Fibroblast of lung (primary cell): ENCODE measurements around the gene FBXO5.

Source experiments
- EZH2 ChIP-seq: IDR thresholded peaks from 2 replicates; pipeline ENCODE4 v1.5.1; 2012; ENCODE audit warnings: low read length, control low read depth, mild to moderate bottlenecking; ENCODE audit errors: missing control alignments
- TF ChIP-seq, protein P1 (sequence below), 2 donors: IDR thresholded peaks in 1 of 2; conservative IDR thresholded peaks in 1 of 2; 1 replicate in 1 of 2; 2 replicates in 1 of 2; pipeline ENCODE4 v1.5.1; 2011 to 2012; ENCODE audit warnings: low read length in 2 of 2, control low read depth in 1 of 2, inconsistent platforms in 1 of 2, low read depth in 1 of 2, mild to moderate bottlenecking in 1 of 2

DNA sequence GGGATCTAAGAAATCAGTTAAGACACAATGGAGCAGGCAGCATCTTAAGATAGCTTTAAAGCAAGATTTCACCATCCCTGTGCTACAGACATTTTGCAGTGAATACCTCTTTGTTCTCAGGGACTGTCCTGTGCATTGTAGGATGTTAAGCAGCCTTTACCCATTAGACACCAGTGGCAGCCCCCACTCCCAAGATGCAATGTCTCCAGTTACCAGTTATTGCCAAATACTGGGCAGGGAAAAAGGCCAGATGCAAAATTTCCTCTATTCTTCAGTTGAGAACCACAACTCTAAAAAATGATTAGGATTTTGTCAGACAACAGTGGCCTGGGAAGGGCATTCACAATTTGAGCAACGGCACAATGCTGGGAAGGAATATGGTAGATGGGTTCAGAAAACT is 6.1 kb downstream of the FBXO5 start:
- TF ChIP-seq, protein P1, sequence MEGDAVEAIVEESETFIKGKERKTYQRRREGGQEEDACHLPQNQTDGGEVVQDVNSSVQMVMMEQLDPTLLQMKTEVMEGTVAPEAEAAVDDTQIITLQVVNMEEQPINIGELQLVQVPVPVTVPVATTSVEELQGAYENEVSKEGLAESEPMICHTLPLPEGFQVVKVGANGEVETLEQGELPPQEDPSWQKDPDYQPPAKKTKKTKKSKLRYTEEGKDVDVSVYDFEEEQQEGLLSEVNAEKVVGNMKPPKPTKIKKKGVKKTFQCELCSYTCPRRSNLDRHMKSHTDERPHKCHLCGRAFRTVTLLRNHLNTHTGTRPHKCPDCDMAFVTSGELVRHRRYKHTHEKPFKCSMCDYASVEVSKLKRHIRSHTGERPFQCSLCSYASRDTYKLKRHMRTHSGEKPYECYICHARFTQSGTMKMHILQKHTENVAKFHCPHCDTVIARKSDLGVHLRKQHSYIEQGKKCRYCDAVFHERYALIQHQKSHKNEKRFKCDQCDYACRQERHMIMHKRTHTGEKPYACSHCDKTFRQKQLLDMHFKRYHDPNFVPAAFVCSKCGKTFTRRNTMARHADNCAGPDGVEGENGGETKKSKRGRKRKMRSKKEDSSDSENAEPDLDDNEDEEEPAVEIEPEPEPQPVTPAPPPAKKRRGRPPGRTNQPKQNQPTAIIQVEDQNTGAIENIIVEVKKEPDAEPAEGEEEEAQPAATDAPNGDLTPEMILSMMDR (conservative IDR thresholded peaks at IDR 0.05 in 1 of 2, IDR thresholded peaks at IDR 0.05 in 1 of 2; ENCODE audit: low read depth in 1 of 2, low read length in 2 of 2): no peak
- no peak for TF ChIP-seq EZH2
